HL-60/S4 (cell line): Measurements from ENCODE around the gene MEX3A.

ENCODE experiments used
- in situ Hi-C: fragments of 300-500 bp; cut with MboI; formaldehyde crosslinking; loops from 2 replicates; pipeline ENCODE4 v1.14.3; 2022; ENCODE audit warnings: low sequenced_read_pairs

MEX3A gene

DNA sequence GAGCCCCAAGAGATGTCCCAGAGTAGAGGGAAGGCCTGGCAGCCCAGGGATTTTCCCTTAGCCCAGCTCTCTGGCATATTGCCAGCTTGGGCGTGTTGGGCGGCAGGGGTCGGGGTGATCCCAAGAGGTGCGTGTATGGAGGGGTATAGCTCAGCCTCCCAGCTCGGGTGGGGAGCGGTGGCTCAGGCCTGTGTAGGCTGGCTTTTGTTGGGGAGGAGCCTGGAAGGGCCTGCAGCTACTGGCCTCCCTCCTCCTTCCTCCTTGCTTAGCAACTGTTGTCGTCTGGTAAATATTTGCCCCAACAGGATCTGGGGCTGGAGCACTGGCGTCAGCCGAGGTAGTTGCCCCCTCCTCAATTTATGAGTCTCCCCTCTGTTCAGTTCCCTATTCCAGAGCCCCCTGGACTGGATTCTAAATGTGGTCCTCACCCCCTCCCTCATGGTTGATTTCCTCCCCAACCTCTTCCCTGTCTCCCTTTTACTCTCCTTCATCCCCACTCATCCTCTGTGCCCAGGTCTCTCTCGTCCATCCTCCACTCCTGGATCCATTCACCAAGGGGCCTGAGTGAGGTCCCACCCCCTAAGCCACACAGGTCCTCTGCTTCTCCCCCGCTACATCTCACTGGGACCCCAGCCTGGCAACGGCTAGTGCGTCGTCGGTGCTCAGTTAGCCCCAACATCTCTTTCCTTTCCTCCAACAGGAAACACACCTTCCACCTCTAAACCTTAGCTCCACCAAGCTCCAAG, 22.0 kb upstream of the MEX3A start:
- in situ Hi-C loops: no loop called here

DNA sequence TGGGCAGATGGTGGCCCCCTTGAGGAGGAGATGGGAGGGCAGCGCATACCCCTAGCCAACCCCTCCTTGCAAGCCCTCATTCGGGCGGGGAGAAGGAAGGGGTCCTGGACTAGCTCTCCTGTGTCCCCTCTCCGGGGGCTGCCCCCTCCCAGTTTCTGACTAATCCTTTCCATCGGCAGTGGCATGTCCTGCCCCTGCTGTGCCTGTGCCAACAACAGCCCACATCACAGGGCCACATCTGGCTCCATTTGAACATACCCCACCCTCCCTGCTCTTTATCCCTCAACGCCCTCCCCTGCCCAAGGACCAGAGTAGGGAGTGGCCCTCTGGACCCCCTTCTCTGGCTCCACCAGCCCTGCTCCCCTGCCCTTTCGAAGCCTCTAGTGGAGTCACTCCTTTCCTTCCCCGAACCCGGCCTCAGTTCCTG, 21.3 kb upstream of the MEX3A start:
- in situ Hi-C loops: no loop called here

DNA sequence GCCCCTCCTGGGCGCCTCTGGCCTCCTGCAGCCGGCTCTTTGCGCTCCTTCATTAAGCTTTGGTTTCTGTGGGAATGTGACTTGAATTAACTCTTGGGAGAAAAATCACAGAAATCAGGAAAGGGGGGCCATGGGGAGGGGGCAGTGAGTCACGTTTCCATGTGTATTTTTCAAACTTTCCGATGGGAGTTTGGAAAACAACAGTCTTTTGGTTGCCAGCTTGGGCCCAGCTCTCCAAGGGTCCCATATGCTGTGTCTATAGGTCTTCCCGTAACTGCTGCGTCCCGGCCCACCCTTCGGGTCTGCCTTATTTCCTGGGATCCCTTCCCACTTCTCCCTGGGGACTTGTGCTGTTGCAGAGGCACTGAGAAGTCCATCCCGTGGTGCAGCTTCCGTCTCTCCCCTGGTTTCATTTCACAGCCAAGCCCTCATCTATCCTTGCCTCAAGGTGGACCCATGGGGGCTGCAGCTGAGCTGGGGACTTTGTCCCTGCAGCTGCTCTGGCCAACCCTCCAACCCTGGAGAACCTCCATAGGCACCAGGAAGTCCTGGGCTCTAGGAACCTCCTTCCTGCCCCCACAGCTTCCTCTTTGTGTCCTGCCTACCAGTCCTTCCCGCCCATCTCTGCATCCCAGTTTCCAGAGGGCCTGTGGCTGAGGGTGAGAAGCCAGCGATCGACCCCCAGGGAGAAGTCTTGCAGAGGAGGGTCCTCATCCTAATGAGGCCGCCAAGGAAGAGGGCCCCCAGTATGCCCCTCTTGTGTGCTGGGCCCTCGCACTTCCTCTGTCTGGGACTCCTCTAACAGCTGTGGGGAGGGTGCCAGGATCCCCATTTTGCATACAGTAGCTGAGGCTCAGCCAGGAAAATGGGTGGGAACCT, 20.6 kb upstream of the MEX3A start:
- in situ Hi-C loops: no loop called here

GRCh38 chr1:156101880-156102279, 19.6 kb upstream of the MEX3A start:
- in situ Hi-C loops: no loop called here

DNA sequence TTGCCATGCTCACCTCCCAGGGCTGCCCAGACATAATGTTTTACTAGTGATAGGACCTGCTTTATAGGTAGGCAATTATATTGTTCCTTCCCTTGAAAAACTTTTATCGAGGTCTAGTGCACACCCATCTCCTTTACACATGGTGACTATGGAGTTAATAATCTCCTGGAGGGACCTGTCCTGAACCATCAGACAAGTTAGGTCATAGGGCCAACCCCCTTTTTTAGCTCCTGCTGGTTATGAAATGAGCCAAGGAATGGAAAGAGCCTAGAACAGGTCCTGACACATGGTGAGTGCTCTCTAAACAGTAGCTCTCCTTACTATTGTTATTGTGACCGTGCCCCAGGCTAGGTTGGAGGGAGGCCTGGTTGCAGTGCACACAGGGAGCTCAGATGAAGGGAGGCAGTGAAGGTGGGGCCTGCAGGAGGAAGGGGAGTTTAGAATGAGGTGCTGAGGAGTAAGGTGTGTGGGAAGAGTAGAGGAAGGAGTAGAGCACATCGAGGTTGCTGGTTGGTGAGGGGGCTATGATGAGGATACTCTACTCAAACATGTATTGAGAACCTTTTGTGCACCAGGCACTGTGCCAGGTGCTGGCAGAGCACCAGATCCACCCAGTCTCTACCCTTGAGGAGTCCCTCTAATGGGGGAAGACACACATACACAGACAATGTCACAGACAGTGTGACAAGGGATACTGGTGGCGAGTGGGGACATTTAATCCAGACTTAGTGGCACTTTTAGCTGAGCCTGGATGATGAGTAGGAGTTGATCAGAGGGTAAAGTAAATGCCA, 18.1 kb upstream of the MEX3A start:
- in situ Hi-C loops: no loop called here

DNA sequence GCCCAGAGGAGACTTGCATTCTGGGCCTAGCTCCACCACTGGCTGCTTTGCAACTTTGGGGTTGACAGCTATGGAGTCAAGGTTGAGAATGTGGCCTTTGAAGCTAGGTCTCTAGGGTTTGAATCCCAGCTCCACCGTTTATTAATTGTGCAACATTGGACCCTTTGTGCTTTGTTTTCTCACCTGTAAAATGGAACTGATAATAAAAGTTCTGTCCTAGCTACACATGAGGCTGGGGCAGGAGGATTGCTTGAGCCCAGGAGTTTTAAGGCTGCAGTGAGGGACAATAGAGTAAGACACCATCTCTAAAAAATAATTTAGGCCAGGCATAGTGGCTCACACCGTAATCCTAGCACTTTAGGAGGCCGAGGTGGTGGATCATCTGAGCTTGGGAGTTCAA, 17.0 kb upstream of the MEX3A start:
- in situ Hi-C loops: no loop called here

- in situ Hi-C loops: no loop called here
These were observed 16.5 kb upstream of the MEX3A start for GRCh38 chr1:156098784-156099183.

GRCh38 chr1:156097499-156098178, 15.4 kb upstream of the MEX3A start:
- in situ Hi-C loops: no loop called here

- in situ Hi-C loops: no loop called here
These were observed 14.6 kb upstream of the MEX3A start for GRCh38 chr1:156096640-156097391.

GRCh38 chr1:156095906-156096508, 13.7 kb upstream of the MEX3A start:
- in situ Hi-C loops: no loop called here

GRCh38 chr1:156091610-156092009, 9.3 kb upstream of the MEX3A start:
- in situ Hi-C loops: loop anchor here (5.0 kb wide), 1 partner anchor 36 kb away; no protein-coding TSS in a partner anchor

DNA sequence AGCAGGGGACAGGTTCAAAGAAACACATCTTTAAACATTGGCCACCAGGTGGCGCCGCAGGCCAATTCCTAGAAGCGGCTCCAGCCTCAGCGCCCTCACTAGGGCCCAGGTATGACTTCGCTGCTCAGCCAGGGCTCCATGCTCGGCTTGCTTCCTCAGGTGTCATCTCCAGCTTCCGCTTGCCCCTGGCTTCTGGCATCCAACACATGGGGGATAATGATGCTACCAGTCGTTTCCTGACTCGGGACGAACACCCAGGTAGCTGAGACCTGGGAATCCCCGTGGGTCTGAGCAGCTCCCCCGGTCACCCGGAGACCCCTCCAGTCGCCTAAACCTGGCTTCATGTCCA, 8.5 kb upstream of the MEX3A start:
- in situ Hi-C loops: loop anchor here (5.0 kb wide), 1 partner anchor 36 kb away; no protein-coding TSS in a partner anchor

DNA sequence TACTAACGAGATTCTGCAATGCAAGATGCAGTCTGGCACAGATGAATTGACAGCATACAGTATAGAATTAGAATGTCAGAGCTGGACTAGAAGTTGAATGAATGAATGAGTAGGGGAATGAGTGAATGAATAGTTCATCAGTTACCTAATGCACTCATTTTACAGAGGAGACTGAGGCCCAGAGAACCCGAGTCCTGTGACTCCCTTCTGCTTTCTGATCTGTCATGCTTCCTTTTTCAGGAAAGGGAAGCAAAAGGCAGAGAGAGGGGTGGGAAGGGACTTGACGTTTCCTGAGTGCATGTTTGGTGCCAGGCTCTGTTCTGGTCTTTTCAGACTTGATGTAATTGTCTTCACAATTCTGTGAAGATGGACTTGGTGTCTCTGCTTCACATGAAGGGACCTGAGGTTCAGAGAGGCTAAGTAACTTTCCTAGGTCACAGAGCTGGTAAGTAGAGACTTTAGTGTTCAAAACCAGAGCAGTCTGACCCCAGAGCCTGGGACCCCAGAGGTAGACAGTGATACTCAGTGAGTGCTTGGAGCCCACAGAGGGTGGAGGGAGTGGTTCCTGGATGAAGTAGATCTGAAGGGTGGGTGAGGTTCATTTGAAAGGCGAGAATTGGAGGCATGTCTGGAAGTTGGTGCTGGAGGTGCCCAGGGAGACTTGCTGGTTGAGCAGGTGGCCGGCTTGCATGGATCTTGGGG, 8.0 kb upstream of the MEX3A start:
- in situ Hi-C loops: loop anchor here (5.0 kb wide), 1 partner anchor 37 kb away; no protein-coding TSS in a partner anchor

- in situ Hi-C loops: loop anchor here (5.0 to 10.0 kb wide), 2 partner anchors 38 to 135 kb away; no protein-coding TSS in a partner anchor
These were observed 7.4 kb upstream of the MEX3A start for GRCh38 chr1:156089704-156090103.

- in situ Hi-C loops: loop anchor here (10.0 kb wide), 1 partner anchor 139 kb away; no protein-coding TSS in a partner anchor
These were observed 4.0 kb upstream of the MEX3A start for GRCh38 chr1:156086256-156086662.

DNA sequence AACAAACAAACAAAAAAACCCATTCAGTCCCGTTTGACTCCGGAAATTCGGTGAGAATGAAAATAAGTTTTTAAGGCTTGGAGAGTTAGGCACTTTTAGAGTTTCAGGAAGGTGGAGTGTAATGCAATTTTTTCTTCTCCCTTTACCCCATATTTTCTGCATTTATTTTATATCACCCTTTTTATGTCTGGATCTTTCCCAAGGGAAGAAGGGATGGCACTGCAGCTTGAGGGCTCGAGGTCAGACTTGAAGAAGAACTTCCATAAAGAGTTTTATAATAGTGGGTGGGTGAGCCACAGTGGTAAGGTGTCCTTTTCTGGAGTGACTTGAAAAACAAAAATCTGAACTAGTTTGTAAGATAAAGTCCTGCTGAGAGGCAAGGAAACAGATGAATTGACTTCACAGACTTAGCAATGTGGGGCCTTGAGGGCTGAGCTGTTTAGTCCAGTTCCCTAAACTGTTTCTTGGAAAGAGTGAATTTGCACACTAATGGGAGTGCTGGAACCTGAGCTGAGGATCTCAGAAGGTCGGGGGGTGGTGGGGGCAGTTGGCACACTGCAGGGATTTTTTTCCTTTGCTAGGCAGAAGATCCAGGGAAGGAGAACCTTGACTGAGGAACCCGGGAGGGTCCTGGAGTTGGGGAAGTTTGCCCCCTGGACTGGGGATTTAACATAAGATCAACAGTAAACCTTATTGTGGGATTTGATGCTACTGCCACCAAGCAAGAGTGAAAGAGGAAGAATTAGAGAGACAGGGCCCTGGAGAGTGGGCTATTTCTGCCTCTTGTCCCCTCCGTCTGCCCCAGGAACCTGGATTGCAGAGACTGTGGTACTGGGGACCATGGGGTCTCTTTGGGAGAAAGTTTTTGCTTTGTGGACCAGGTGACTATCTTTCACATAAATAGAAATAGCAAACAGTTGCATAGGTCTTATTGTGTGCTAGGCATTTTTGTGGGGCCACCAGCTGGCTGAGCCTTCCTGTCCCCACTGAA, 1.8 kb upstream of the MEX3A start:
- in situ Hi-C loops: loop anchor here (10.0 kb wide), 1 partner anchor 141 kb away; no protein-coding TSS in a partner anchor

- in situ Hi-C loops: loop anchor here (10.0 kb wide), 1 partner anchor 143 kb away; no protein-coding TSS in a partner anchor
These were observed 352 bp downstream of the MEX3A start for GRCh38 chr1:156081917-156082308.
